TTC549 (cell line): ENCODE data around the gene SOX12.
A peak's percentile ranks its signal among the peaks of the same experiment; 100 is the strongest.

Experiments
- FAIRE-seq: peaks from 2 replicates; lab custom pipeline; 2012; peaks lifted over from hg19 to GRCh38; lab: Jason Lieb, UNC

The SOX12 gene

DNA sequence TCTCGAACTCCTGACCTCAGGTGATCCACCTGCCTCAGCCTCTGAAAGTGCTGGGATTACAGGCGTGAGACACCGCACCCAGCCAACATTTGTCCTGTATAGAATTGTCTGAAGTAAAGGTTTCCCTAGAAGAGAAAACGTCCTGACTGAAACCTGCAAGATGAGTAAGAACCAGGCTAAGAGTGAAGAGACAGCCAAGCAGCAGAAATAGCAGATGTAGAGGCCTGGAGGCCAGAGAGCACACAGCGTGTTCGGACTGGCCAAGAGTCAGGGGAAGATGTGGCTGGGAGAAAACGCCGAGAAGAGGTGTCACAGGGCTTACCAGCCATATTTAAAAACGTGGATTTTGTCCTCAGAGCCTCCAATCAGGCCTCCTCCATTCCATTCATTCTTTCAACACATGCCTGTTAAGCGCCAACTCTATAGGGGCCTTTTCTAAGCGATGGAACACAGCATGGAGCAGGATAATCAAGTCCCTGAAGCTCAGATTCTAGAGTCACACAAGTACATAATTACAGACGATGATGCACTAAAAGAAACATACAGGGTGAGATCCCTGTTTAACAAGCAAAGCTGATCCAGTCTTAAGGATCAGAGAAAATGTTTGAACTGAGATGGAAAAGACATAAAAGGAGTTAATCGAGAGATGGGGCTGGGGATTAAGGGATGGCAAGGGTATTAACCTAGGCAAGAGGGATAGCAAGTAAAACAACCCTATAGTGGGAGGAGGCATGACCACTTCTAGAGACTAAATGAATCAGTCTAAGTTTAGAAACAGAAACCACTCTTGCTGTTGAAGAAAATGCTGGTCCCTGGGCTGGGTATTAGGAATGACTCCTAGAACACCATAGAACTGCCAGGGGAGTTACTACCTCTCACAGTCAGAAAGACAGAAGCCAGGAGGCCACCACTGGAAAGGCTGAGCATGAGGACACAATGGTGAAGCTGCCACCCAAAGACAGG lies 23.2 kb upstream of the SOX12 start:
- no peak for FAIRE-seq

- no peak for FAIRE-seq
Measured at GRCh38 chr20:305745-306144, 19.6 kb upstream of the SOX12 start.

DNA sequence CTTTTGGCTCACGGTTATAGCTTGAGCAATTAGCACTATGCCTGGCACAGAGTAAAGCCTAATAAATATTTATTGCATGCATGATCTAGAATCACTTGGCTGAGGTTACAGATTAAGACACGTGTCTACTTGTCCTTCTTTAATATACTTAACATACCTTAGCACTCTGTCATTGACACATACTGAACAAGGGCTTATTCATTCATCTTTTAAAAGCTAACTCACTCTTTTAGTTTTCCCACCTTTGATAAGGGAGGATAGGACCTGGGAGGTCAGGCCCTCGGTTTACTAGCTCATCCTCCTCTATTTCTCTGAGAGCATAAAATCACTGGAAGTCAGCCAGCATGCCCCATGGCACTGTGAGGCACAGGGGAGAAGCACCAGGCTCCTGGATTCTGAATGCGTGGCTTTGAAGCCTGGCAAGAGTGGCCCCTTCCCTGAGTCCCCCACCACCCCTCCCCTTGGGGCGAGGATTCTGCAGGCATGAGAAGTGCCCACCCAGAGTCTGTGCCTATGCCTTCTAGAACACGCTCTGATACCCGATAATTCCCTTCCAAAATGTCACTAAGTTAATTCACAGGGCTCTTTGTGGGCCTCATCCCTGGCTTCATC lies 16.8 kb upstream of the SOX12 start:
- no peak for FAIRE-seq

GRCh38 chr20:309306-309840 lies 16.0 kb upstream of the SOX12 start:
- FAIRE-seq, result no peak

DNA sequence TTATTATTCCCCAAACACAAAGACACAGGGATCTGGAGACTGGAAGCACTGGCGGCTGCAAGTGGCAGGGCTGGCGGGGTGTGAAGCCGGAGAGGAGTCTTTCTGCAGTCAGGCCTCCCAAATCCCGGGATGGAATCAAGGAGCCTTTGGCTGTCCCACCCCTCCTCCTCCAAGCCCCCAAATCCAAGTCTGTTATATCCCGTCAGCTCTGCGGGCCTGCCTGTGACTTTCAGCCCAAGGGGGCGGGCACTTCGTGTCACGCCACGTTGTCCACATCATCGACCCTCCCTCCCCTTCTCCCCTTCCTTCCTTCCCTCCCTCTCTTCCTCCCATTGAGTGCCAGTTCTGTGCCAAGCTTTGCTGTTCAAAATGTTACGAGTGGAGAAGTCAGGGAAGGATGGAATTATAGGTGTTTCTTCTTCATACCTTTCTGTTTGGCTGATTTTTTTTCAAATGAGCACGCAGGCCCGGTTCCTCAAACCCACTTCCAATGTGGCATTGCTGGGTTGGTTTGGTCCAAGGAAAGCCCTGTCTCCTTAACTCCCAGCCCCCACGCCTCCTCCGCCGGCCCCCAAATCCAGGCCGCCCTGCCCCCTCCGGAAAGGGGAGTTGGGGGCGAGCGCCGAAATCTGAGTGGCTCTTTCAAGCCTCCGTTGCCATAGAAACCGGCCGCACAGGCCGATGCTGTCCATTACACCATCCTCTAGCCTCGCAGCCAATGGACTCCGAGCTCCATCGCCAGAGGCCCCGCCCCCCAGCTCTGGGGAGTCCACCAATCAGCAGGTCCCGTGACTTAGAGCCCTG lies 15.3 kb upstream of the SOX12 start:
- FAIRE-seq, result peak; percentile 99

- no peak for FAIRE-seq
Measured at GRCh38 chr20:310645-311044, 14.7 kb upstream of the SOX12 start.

- FAIRE-seq, result no peak
Measured at GRCh38 chr20:311609-312008, 13.7 kb upstream of the SOX12 start.

GRCh38 chr20:312067-312466 lies 13.3 kb upstream of the SOX12 start:
- no peak for FAIRE-seq

DNA sequence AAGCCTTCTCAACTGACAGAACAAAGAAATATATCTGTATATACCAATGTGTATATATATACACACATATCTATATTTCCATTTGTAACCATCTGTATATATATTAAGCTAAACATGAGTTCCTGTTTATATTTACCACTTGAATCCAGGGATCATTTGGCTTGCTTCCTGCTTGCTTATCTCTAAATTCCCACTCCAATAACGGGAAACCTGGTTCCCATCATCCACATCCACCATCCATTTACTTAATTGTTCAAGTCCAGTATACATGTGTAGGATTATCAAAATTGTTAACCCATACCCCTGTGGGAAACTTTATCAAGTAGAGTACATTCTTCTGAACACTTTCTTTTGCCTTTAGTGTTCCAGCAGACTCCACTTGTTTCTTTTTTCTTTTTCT lies 12.5 kb upstream of the SOX12 start:
- FAIRE-seq, result no peak

DNA sequence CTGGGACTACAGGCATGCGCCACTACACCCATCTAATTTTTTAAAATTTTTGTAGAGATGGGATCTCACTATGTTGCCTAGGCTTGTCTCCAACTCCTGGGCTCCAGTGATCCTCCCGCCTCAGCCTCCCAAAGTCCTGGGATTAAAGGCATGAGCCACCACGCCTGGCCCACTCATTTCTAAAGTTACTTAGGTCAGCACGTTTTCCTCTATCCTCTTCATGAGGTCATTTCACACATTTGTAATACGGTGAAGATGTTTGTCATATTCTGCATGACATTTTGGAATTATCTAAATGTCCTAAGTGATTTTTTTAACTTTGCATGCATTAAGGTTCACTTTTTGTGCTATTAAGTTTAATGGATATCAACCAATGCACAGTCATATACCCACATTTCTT lies 11.9 kb upstream of the SOX12 start:
- no peak for FAIRE-seq

DNA sequence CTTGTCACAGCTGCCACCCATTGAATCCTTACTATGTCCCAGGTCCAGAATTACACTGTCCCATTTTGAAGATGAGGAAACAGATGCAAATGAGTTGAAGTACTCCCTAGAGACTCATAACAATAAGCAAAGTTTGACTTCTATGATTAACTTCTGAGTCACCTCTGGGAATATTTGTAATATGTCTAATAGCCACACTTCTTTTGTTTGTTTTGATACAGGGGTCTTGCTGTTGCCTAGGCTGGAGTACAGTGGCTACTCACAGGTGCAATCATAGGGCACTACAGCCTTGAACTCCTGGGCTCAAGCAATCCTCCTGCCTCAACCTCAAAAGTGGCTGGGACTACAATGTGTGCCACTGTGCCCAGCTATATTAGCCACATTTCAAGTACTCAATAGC lies 11.4 kb upstream of the SOX12 start:
- no peak for FAIRE-seq

DNA sequence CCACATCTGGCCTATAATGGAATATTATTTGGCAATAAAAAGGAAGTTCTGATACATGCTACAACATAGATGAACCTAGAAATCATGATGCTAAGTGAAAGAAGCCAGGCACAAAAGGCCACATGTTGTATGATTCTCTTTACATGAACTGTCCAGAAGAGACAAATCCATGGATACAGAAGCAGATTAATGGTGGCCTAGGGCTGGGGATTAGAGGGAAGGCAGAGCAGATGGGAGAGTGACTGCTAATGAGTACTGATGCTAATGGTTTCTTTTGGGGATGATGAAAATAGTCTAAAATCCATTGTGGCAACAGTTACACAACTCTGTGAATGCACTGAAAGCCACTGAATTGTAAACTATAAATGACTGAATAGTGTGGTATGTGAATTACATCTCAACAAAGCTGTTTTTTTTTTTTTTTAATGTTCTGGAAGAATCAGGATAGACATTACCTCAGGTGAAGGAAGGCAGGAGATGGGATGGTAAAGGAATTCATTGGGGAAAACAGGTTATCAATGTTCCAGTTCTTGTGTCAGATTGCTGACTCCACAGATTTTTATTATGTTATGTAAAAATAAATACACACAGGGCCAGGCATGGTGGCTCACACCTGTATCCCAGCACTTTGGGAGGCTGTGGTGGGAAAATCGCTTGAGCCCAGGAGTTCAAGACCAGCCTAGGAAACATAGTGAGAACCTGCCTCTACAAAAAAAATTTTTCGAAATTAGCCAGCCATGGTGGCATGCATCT lies 8.9 kb upstream of the SOX12 start:
- no peak for FAIRE-seq

DNA sequence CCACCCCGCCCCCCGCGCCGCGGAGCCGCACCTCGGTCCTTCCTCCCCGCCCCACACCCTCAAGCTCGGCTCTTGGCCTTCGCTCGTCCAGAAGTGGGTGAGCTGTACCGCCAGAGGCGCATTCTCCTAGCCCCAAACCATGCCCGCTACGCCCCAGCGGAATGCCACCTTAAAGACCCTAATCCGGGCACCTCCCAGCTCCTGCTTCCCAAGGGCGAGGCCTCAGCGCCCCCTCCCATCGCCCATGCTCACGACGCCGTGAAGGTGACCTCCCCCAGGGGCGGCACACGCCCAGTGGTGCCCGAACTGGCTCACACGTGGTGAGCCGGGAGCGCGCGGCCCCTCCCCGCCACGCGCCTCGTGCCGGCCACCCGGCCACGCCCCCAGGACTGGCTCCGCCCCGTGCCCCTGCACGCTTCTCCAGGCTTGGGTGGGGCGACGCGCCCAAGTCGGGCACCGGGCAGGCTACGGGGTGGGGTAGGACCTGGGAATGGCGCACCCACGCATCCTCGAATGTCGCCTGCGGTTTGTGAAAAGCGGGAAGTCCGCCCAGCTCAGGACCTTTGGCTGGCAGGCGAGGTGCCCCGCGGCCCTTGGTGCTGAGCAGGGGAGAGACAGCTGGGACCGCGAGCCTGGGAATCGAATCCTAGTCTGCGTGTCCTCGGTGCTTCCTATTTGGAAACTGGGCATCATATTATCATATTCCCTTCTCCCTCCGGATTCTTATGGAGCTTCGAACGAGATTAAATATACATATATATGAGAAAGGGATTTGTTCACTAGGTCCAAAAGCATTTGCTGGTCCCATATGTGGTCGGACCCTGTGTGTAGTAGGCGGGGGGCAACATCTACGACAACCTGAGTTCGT lies 941 bp upstream of the SOX12 start:
- no peak for FAIRE-seq

DNA sequence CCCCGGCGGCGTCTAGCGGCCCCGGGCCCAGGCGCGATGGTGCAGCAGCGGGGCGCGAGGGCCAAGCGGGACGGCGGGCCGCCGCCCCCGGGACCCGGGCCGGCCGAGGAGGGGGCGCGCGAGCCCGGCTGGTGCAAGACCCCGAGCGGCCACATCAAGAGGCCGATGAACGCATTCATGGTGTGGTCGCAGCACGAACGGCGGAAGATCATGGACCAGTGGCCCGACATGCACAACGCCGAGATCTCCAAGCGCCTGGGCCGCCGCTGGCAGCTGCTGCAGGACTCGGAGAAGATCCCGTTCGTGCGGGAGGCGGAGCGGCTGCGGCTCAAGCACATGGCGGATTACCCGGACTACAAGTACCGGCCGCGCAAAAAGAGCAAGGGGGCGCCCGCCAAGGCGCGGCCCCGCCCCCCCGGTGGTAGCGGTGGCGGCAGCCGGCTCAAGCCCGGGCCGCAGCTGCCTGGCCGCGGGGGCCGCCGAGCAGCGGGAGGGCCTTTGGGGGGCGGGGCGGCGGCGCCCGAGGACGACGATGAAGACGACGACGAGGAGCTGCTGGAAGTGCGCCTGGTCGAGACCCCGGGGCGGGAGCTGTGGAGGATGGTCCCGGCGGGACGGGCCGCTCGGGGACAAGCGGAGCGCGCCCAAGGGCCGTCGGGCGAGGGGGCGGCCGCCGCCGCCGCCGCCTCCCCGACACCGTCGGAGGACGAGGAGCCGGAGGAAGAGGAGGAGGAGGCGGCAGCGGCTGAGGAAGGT lies 715 bp downstream of the SOX12 start:
- FAIRE-seq, result no peak

GRCh38 chr20:326645-327185 lies 1.4 kb downstream of the SOX12 start:
- FAIRE-seq, result no peak

GRCh38 chr20:327186-328026 lies 2.1 kb downstream of the SOX12 start:
- peak; percentile 17 for FAIRE-seq

DNA sequence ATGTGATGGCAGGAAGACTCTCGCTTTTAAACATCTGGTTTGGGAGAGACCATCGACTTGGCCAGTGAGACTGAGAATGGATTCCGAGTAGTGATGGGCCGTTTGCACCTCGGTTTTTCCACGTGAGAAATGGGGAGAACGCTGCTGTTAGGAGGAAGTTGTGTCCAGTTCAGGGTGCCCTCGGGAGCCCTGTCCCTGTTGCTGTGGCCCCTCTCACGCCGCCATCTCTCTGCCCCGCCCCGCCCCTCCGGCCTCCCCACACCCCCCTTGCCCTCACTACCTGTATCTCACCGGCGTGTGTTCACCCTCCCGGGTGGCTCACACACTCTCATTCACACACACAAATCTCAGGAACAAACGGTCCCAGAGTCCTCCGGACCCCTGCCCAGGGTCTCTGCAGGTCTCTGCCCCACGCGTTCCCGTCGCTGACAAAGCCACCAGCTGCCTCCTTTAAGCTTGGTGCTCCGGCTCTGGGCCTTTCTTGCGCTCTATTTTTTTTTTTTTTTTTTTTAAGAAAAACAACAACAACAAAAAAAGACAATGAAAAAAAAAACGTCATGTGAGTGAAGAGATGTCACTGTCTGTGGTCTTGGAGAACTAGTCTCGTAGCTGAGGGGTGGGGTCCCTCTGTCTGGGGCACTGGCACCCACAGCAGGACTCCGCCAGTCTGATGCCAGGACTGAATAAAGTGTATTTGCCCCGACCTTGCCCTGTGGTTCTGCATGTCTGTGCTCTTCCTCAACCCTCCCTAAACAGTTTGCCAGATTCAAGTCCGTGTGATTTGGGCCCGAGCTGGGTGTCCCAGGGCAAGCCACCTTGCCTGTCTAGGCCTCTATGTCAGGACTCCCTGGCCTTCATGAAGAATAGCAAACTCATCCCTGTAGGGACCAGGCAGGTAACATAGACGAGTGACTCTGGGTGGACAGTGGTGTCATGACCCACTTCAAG lies 2.9 kb downstream of the SOX12 start:
- no peak for FAIRE-seq
